ENCODE measurements around the gene FLNB. TPM values are rescaled to one million over a fixed set of nuclear protein-coding genes. Genes with fewer than 3 reads are reported as not detected.

FLNB gene
- total and polyA plus RNA-seq, 9 of the 15 experiments (the other 6 are each of a cell fraction or from before 2014, with no cell fraction given) = 9.4 to 48.1 (median 25.6) TPM

DNA sequence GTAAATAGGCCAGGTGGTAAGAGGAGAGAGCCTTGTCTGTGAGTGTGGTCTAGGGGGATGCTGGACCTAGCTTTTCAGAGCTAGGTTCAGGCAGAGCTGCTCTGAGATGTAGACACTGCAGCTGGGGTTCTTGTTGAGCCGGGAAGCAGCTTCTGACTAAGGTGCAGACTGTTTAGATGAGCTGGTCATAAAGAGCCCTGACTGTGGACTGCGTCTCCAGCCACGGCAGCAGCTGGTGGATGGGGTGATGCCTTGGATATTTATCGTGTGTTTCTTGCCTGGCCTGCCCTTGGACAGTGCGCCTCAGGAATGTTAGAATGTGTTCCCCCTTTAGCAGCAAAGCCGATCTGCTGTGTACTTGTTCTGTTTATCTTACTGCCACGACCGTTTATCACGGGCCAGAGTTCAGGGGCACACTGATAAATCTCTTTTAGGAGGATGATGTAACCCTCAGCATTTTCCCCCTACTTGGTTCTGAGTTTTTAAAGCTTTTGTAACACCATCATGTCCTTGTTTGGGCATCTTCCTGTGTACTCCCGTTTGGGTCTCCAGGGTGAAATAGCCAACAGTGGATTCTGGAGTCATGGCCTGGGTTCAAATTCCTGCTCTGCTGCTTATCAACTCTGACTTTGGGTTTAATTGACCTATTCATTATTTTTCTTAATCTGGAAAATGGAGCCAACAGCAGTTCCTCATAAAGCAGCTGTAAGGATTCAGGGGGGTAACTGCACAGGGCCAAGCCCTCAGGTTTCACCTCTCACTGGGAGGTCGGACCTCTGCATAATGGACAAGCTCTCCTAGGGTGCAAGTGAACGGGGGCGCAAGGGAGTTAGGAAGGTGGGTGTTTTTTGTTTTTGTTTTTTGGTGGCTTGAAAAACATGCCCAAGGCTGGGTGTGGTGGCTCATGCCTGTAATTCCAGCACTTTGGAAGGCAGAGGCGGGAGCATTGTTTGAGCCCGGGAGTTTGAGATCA, 51.4 kb downstream of the FLNB start:
- ChIA-PET POLR2A (interaction anchor here (0.8 to 1.6 kb wide), 6 partner anchors 8 to 366 kb away, joined by 3 to 9 read pairs (median 5); no protein-coding TSS in a partner anchor), CTCF (ENCODE audit: low intra/inter-chr PET ratio) (no interaction called here)
- intact Hi-C loops (cut with micrococcal nuclease) = loop anchor here (5.0 kb wide), 1 partner anchor 37 kb away; no protein-coding TSS in a partner anchor
- Histone ChIP-seq H3K36me3 (ENCODE audit: control insufficient read depth, insufficient read depth, low read length) (no peaks in the 10 kb centered on the region), H3K27me3 (ENCODE audit: control insufficient read depth in 2 of 2, insufficient read depth in 2 of 2, low read length in 2 of 2) (no peaks in the 10 kb centered on the region), H4K20me1 (replicated peaks; ENCODE audit: control insufficient read depth, insufficient read depth, low read length) (no peaks in the 10 kb centered on the region), H3K4me3 (no peak overlapping the region), H3K4me1 (replicated peaks in 1 of 2; ENCODE audit: control insufficient read depth in 2 of 2, insufficient read depth in 2 of 2, low read length in 2 of 2) (peaks cover 14 to 35% of the 10 kb centered on the region in 2 experiments), H3K79me2 (ENCODE audit: control insufficient read depth, insufficient read depth, low read length) (peaks cover 8% of the 10 kb centered on the region), H2AFZ (ENCODE audit: low read depth, low read length) (peak overlapping the region; percentile 26; the same call in 1 of the 2 replicates), H3K9me3 (replicated peaks; ENCODE audit: control insufficient read depth, insufficient read depth, low read depth, low read length) (no peaks in the 10 kb centered on the region), H3K27ac (ENCODE audit: extremely low read depth, low read depth, low read length) (peak overlapping the region; percentile 56), H3K9ac (ENCODE audit: insufficient read depth in 1 of 2, low read depth in 2 of 2, low read length in 2 of 2) (peak overlapping the region; percentile 24 to 40; a peak in 3 of 4 replicates), H3K9me1 (ENCODE audit: control insufficient read depth, insufficient read depth, low read length) (no peaks in the 10 kb centered on the region), H3K4me2 (ENCODE audit: insufficient read depth, low read length) (peak overlapping the region; percentile 63)
- in situ Hi-C loops (cut with MboI) = no loop called here
- BruUV-seq (replicated peaks) = no TSS peak
- ATAC-seq = peak; percentile 82
- peak; percentile 69 for FAIRE-seq
- peak in 2 of 4 experiments; percentile 17 to 56 for DNase-seq (ENCODE audit: extremely low read depth in 1 of 4, low spot score in 3 of 4)
- whole genome bisulfite sequencing (ENCODE audit: insufficient coverage, low coverage, missing lambda C conversion rate) = 15% methylated on average over 13 of the region's 15 CpGs
- TF ChIP-seq KDM2B (CRISPR knock-in tag; IDR thresholded peaks at IDR 0.05) = no peak
- no peak for TF ChIP-seq ZNF253 (CRISPR knock-in tag; conservative IDR thresholded peaks at IDR 0.05)
- peak; percentile 93 for TF ChIP-seq FOXJ2 (tag; IDR thresholded peaks at IDR 0.05)
- peak in 1 of 2 experiments; percentile 93; a peak in 2 of 4 replicates for TF ChIP-seq RCOR1 (IDR thresholded peaks at IDR 0.05; ENCODE audit: borderline replicate concordance in 1 of 2, low read depth in 2 of 2, low read length in 2 of 2)
- peak; percentile 54; the same call in 1 of the 2 replicates for TF ChIP-seq ESRRA (IDR thresholded peaks at IDR 0.05; ENCODE audit: borderline replicate concordance, low read depth)
- TF ChIP-seq, protein P1, sequence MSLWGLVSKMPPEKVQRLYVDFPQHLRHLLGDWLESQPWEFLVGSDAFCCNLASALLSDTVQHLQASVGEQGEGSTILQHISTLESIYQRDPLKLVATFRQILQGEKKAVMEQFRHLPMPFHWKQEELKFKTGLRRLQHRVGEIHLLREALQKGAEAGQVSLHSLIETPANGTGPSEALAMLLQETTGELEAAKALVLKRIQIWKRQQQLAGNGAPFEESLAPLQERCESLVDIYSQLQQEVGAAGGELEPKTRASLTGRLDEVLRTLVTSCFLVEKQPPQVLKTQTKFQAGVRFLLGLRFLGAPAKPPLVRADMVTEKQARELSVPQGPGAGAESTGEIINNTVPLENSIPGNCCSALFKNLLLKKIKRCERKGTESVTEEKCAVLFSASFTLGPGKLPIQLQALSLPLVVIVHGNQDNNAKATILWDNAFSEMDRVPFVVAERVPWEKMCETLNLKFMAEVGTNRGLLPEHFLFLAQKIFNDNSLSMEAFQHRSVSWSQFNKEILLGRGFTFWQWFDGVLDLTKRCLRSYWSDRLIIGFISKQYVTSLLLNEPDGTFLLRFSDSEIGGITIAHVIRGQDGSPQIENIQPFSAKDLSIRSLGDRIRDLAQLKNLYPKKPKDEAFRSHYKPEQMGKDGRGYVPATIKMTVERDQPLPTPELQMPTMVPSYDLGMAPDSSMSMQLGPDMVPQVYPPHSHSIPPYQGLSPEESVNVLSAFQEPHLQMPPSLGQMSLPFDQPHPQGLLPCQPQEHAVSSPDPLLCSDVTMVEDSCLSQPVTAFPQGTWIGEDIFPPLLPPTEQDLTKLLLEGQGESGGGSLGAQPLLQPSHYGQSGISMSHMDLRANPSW (CRISPR knock-in tag; IDR thresholded peaks at IDR 0.05) = no peak
- TF ChIP-seq, protein P2, sequence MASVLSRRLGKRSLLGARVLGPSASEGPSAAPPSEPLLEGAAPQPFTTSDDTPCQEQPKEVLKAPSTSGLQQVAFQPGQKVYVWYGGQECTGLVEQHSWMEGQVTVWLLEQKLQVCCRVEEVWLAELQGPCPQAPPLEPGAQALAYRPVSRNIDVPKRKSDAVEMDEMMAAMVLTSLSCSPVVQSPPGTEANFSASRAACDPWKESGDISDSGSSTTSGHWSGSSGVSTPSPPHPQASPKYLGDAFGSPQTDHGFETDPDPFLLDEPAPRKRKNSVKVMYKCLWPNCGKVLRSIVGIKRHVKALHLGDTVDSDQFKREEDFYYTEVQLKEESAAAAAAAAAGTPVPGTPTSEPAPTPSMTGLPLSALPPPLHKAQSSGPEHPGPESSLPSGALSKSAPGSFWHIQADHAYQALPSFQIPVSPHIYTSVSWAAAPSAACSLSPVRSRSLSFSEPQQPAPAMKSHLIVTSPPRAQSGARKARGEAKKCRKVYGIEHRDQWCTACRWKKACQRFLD (CRISPR knock-in tag; IDR thresholded peaks at IDR 0.05) = 0 out of 2 replicates have a peak, but pooled peaks have one; percentile 74
- 0 out of 2 replicates have a peak, but pooled peaks have one; percentile 23 for TF ChIP-seq POLR2H (tag; IDR thresholded peaks at IDR 0.05; ENCODE audit: low read depth)
- no peak for TF ChIP-seq WHSC1 (IDR thresholded peaks at IDR 0.05; ENCODE audit: low read length)
- TF ChIP-seq ARID1B (IDR thresholded peaks at IDR 0.05) = peak; percentile 80
- TF ChIP-seq FOXM1 (IDR thresholded peaks at IDR 0.05; ENCODE audit: low read depth) = peak; percentile 75; the same call in 1 of the 2 replicates
- TF ChIP-seq FOXM1 (CRISPR knock-in tag; IDR thresholded peaks at IDR 0.05; ENCODE audit: low read depth) = no peak
- TF ChIP-seq SMARCB1 (IDR thresholded peaks at IDR 0.05; ENCODE audit: insufficient read length, low read depth) = no peak

All from K562 (cell line).